ENCODE data around the gene SCEL. TPM values are rescaled to one million over a fixed set of nuclear protein-coding genes. Genes with fewer than 3 reads are reported as not detected.

Gene SCEL
- total RNA-seq, 2 experiments from 2014 or later = not detected

Other genes with a start within 250 kb of the SCEL start
- 10 to 100 TPM; 89.5 to 94.2 TPM for gene MYCBP2, start 208.6 kb upstream of the SCEL start, total RNA-seq
- gene SLAIN1, start 162.0 kb downstream of the SCEL start, total RNA-seq = 10 to 100 TPM; 29.3 to 31.3 TPM

Data from activated naive CD8-positive, alpha-beta T cell treated with anti-CD3 and anti-CD28 coated beads for 36 hours (primary cell).